Progenitor cell of endocrine pancreas (in vitro differentiated cells): Measurements from ENCODE around the gene FHAD1. TPM values are rescaled to one million over a fixed set of nuclear protein-coding genes. Genes with fewer than 3 reads are reported as not detected.

Experiments used
- DNase-seq: peaks from one replicate; pipeline ENCODE4 v3.0.0; 2021; ENCODE audit warnings: low spot score; ENCODE audit not compliant: unreplicated experiment
- H3K27ac Mint-ChIP-seq: 2 replicates; pipeline ENCODE4 v1.8.0; 2021; ENCODE audit warnings: mild to moderate bottlenecking, moderate library complexity, mixed read lengths
- H3K27me3 Mint-ChIP-seq: 2 replicates; pipeline ENCODE4 v1.8.0; 2021; ENCODE audit warnings: mixed read lengths
- H3K36me3 Mint-ChIP-seq: 2 replicates; pipeline ENCODE4 v1.8.0; 2022; ENCODE audit warnings: mixed read lengths; ENCODE audit not compliant: insufficient read depth
- H3K4me1 Mint-ChIP-seq: 2 replicates; pipeline ENCODE4 v1.8.0; 2021; ENCODE audit warnings: low read depth, mixed read lengths
- H3K4me3 Mint-ChIP-seq: 2 replicates; pipeline ENCODE4 v1.8.0; 2021; ENCODE audit warnings: low read depth, mild to moderate bottlenecking, moderate library complexity, mixed read lengths
- H3K9me3 Mint-ChIP-seq: 2 replicates; pipeline ENCODE4 v1.8.0; 2021; ENCODE audit warnings: low read depth, mixed read lengths
- total RNA-seq: library from RNA; stranded (reverse); gene quantifications from 2 replicates; pipeline ENCODE4 v1.2.1, GENCODE V29; 2021
- TF ChIP-seq, protein P1 (sequence below): fragments of 200-600 bp; sonication (generic); IDR thresholded peaks from one replicate; pipeline ENCODE4 v1.5.0; 2021; ENCODE audit warnings: antibody characterized with exemption, mild to moderate bottlenecking; ENCODE audit not compliant: unreplicated experiment

The FHAD1 gene
- total RNA-seq, 1 donor from 2014 or later, result 5.0 TPM

DNA sequence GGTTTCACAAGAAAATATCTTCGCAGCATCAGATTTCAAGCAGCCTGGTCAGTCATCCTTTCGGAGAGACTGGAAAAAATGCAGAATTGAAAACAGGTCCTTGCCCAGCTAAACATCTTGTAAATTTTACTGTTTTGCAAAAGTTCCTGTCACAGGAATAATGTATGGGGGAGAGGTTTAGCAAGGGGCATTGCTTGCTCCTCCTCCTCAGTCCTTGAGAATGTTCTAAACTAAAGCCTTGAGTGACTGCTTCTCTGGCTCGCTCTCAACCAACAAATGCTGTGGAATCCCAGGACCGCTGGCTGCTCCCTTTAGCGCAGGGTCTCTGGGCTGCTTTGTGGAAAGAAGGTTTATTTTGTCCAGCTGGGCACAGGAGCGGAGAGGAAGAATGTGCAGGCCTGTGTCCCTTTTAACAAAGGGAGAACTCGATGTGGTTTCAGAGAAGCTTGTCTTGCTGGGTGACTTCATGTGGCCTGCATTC is 33.6 kb upstream of the FHAD1 start:
- Mint-ChIP-seq H3K4me3 (no peak overlapping the region), H3K9me3 (no peaks in the 10 kb centered on the region), H3K27ac (peak overlapping the region; percentile 25), H3K27me3 (no peaks in the 10 kb centered on the region), H3K4me1 (peaks cover 3% of the 10 kb centered on the region), H3K36me3 (peaks cover 11% of the 10 kb centered on the region)
- TF ChIP-seq, protein P1, sequence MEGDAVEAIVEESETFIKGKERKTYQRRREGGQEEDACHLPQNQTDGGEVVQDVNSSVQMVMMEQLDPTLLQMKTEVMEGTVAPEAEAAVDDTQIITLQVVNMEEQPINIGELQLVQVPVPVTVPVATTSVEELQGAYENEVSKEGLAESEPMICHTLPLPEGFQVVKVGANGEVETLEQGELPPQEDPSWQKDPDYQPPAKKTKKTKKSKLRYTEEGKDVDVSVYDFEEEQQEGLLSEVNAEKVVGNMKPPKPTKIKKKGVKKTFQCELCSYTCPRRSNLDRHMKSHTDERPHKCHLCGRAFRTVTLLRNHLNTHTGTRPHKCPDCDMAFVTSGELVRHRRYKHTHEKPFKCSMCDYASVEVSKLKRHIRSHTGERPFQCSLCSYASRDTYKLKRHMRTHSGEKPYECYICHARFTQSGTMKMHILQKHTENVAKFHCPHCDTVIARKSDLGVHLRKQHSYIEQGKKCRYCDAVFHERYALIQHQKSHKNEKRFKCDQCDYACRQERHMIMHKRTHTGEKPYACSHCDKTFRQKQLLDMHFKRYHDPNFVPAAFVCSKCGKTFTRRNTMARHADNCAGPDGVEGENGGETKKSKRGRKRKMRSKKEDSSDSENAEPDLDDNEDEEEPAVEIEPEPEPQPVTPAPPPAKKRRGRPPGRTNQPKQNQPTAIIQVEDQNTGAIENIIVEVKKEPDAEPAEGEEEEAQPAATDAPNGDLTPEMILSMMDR, result no peak
- DNase-seq, result no peak

DNA sequence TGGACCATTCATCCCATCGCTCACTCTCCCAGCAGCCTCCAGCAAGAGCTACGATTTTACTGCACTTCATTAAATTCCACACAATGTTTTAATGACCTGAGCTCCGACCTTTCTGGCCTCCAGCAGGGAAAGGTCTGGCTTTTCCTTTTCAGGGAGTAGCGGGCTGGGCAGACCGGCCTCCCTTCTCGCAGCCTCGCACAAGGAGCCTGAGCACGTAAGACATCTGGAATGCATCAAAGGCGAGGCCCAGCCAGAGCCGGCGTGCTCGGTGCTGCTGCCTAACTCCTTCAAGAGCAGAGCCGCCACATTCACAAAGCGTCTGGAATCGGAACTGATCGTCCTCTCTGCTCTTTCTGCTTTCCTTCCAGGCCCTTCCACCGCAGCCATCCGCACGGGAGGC is 32.5 kb upstream of the FHAD1 start:
- peak overlapping the region; percentile 37 for H3K27ac Mint-ChIP-seq
- H3K4me3 Mint-ChIP-seq, result no peak overlapping the region
- no peaks in the 10 kb centered on the region for H3K27me3 Mint-ChIP-seq
- H3K36me3 Mint-ChIP-seq, result peaks cover 21% of the 10 kb centered on the region
- DNase-seq, result no peak
- H3K9me3 Mint-ChIP-seq, result no peaks in the 10 kb centered on the region
- TF ChIP-seq, protein P1, result no peak
- peaks cover 3% of the 10 kb centered on the region for H3K4me1 Mint-ChIP-seq

DNA sequence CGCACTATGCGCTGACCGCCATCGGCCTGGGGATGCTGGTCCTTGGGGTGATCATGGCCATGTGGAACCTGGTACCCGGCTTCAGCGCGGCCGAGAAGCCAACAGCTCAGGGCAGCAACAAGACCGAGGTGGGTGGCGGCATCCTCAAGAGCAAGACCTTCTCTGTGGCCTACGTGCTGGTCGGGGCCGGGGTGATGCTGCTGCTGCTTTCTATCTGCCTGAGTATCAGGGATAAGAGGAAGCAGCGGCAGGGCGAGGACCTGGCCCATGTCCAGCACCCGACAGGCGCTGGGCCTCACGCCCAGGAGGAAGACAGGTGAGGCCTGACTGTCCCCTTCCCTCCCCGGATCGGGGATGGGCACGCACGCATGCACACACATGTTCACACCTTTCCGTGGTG is 31.9 kb upstream of the FHAD1 start:
- no peak overlapping the region for H3K27ac Mint-ChIP-seq
- no peaks in the 10 kb centered on the region for H3K27me3 Mint-ChIP-seq
- no peaks in the 10 kb centered on the region for H3K9me3 Mint-ChIP-seq
- no peak for DNase-seq
- TF ChIP-seq, protein P1, result no peak
- peaks cover 3% of the 10 kb centered on the region for H3K4me1 Mint-ChIP-seq
- H3K36me3 Mint-ChIP-seq, result peaks cover 24% of the 10 kb centered on the region
- H3K4me3 Mint-ChIP-seq, result no peak overlapping the region

DNA sequence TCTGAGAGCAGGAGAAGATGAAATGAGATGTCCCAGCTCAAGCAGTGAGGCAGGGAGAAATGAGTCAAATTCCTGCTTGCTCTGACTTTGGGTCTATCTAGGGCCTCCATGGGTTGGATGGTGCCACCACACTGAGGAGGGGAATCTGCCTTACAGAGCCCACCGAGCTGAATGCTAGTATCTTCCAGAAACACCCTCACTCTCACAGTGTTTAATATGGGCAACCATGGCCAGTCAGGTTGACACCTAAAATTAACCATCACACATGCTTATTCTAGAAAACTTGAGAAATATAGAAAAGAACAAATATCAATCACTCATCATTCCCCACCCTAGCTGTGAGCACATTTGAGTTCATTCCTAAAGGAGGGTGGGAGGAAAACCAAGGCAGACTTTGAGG is 29.4 kb upstream of the FHAD1 start:
- TF ChIP-seq, protein P1, result no peak
- DNase-seq, result no peak
- H3K9me3 Mint-ChIP-seq, result no peaks in the 10 kb centered on the region
- H3K36me3 Mint-ChIP-seq, result peaks cover 25% of the 10 kb centered on the region
- H3K27me3 Mint-ChIP-seq, result no peaks in the 10 kb centered on the region
- no peak overlapping the region for H3K4me3 Mint-ChIP-seq
- H3K4me1 Mint-ChIP-seq, result peaks cover 1% of the 10 kb centered on the region
- H3K27ac Mint-ChIP-seq, result no peak overlapping the region

DNA sequence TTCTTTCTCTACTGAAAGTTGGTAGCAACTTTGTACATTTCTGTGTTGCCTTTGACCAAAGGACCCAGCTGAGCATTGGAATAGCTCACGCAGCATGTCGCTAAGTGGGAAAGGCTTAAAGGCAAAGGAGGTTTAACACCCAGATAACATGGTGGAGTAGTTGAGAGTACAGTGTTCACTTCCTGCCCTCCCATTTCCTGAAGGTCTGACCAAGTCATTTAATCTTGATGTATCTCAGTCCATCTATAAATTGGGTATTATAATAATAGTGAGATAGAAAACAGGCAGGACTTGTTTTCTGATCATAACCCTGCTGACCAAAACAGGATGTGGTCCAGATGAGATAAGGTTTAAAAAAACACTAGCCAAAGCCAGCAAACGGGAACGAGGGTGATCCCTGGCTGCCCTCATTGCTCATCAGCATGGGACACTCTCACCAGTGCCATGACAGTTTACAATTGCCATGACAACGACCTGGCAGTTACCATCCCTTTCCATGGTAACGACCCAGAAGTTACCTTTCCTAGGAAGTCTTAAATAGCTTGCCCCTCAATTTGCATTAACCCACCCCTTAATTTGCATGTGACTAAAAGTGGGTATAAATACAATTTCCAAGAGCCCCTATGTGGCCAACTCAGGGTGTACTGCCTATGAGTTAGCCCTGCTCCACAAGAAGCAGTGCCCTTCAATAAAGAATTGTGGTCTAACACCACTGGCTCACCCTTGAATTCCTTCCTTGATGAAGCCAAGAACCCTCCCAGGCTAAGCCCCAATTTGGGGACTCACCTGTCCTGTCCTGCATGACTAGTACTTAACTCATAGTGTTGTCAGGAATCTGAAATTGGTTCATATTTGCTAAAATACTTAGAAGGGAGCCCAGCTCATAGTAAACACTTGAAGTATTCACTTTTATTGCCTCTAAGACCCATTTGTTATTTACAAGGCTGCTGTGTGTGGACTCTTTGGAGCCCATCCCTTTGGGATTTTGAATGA is 28.4 kb upstream of the FHAD1 start:
- Mint-ChIP-seq H3K27ac (no peak overlapping the region), H3K27me3 (no peaks in the 10 kb centered on the region), H3K36me3 (peaks cover 25% of the 10 kb centered on the region), H3K4me1 (no peaks in the 10 kb centered on the region), H3K4me3 (no peak overlapping the region), H3K9me3 (no peaks in the 10 kb centered on the region)
- TF ChIP-seq, protein P1, result no peak
- no peak for DNase-seq
